ENCODE data around the gene S1PR3.

GRCh38 chr9:88954066-88954465 is 37.2 kb upstream of the S1PR3 start:
- no peak for TF ChIP-seq CTCF (conservative IDR thresholded peaks at IDR 0.05; ENCODE audit: low read length)
- TF ChIP-seq EZH2phosphoT487 (IDR thresholded peaks at IDR 0.05; ENCODE audit: borderline replicate concordance, low read depth, low read length): no peak

All from OCI-LY7 (cell line).